ENCODE data around the gene NUDT1.
A peak's percentile ranks its signal among the peaks of the same experiment; 100 is the strongest.

Gene NUDT1

DNA sequence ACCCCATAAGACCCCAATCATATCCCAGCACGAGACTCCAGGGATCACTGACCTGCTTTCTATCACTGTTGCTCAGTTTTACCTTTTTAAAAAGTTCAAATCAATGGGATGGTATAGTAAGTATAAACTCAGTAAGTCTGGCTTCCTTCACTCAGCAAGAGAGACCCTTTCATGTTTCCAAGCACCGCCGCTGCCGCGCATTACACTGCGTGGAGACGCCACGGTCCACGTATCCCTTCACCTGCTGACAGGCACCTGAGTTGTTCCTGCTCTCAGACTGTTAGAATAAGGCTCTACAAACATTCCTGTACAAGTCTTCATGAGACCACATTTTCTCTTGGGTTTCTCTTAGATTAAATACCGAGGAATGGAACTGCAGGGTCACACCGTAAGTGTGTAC is 37.6 kb upstream of the NUDT1 start:
- FAIRE-seq (no peak), DNase-seq (ENCODE audit: insufficient read length, low spot score) (no peak)
- TF ChIP-seq TAF1 (IDR thresholded peaks at IDR 0.05; ENCODE audit: low read depth, low read length) (no peak), SPI1 (IDR thresholded peaks at IDR 0.05; ENCODE audit: low read depth, low read length) (no peak), POLR2AphosphoS5 (IDR thresholded peaks at IDR 0.05; ENCODE audit: low read depth, low read length) (no peak), POLR2A (IDR thresholded peaks at IDR 0.05; ENCODE audit: low read depth, low read length) (no peak), PAX5 (IDR thresholded peaks at IDR 0.05; ENCODE audit: insufficient read depth, low read length, severe bottlenecking) (no peak), POU2F2 (IDR thresholded peaks at IDR 0.05; ENCODE audit: low read depth, low read length) (no peak)

DNA sequence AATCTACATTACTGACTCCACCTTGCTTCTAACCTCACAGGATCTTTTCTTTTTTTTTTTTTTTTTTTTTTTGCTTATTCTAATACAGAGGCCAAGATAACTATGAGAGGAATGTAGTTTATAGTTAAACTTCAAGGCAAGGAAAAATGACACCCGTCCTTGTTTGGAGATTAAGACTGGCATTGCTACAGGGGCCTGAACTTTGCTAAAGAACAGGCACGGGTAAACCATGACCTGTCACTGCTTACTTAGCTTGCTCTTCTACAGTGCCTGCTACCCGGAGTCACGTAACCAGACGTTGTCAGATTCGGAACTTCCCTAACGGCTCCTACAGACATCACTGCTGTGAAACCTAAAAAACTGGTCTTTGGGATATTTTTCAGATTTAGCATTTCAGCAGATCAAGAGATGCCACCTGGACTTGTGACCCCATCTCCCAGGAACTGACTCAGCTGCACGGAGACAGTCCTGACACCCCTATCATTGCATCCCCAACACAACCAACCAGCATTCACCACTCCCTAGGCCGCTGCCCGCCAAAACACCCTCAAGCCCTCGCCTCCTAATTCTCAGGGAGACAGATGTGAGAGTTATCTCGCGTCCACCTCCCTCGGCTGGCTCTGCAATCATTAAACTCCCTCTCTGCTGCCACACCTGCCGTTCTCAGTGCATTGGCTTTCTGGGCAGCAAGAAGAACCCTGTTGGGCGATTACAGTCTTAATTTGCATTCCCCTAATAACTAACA is 36.8 kb upstream of the NUDT1 start:
- FAIRE-seq (no peak), DNase-seq (ENCODE audit: insufficient read length, low spot score) (no peak)
- TF ChIP-seq PAX5 (IDR thresholded peaks at IDR 0.05; ENCODE audit: insufficient read depth, low read length, severe bottlenecking): no peak
- no peak for TF ChIP-seq POU2F2 (IDR thresholded peaks at IDR 0.05; ENCODE audit: low read depth, low read length)
- TF ChIP-seq SPI1 (IDR thresholded peaks at IDR 0.05; ENCODE audit: low read depth, low read length): no peak

DNA sequence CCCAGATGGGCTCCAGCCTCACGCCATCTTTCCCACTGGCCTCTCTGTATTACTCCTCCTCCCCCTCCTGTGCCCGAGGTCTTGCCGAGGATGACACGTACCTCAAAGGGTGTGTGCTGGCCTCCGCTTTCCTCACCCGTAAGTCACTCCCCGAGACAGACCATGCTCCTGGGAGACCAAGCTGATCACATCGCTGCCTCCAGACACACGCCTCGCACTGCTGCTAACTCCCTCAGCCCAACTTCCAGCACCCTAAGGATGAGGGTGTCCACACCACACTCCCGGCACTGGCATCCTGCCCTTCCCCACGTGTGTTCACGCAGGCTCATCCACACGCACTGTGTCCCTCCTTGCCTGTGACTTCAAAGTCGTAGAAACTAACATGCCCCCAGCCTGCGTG is 33.3 kb upstream of the NUDT1 start:
- FAIRE-seq (no peak), DNase-seq (ENCODE audit: insufficient read length, low spot score) (no peak)
- no peak for TF ChIP-seq PAX5 (IDR thresholded peaks at IDR 0.05; ENCODE audit: insufficient read depth, low read length, severe bottlenecking)
- no peak for TF ChIP-seq SPI1 (IDR thresholded peaks at IDR 0.05; ENCODE audit: low read depth, low read length)
- no peak for TF ChIP-seq TAF1 (IDR thresholded peaks at IDR 0.05; ENCODE audit: low read depth, low read length)
- TF ChIP-seq POLR2AphosphoS5 (IDR thresholded peaks at IDR 0.05; ENCODE audit: low read depth, low read length): no peak
- no peak for TF ChIP-seq POU2F2 (IDR thresholded peaks at IDR 0.05; ENCODE audit: low read depth, low read length)
- no peak for TF ChIP-seq POLR2A (IDR thresholded peaks at IDR 0.05; ENCODE audit: low read depth, low read length)

DNA sequence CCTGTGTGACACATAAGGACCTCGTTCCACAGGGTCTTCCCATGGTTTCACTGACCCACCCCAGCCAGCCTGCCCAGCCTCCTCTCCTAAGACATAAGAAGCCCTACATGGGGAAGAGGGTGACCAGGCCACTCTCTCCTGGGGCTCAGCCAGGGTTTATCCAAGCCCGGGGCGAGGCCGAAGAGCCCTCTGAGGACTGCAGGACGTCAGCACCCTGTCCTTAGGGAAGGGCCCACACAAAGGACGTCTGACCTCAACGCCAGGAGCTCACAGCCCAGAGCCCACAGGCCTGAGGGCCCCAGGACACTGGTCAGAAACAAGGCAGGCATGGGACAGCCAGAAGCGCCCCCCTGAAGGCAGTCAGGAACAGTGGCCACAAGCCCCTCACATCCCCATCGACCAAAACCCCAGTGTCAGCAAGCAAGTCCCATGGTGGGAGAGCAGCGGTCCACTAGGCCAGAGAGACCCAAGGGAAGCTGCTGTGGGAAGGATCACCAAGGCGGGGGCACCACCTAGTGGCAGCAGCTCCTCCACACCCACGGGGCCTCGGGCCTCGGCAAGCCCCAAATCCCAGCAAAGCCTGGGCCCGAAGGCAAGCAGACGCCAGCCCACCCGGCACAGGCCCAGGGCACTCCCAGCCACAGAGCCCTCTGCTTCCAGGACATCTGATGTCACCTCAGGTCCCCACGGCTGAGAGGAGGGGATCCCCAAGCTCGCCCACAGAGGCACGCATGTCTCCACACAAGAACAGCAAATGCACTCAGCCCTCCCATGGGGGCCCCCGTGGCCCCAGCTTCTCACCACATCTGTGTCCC is 32.7 kb upstream of the NUDT1 start:
- peak; percentile 85 for DNase-seq (ENCODE audit: insufficient read length, low spot score)
- FAIRE-seq: peak; percentile 69
- TF ChIP-seq SPI1 (IDR thresholded peaks at IDR 0.05; ENCODE audit: low read depth, low read length): no peak
- no peak for TF ChIP-seq PAX5 (IDR thresholded peaks at IDR 0.05; ENCODE audit: insufficient read depth, low read length, severe bottlenecking)
- TF ChIP-seq POLR2AphosphoS5 (IDR thresholded peaks at IDR 0.05; ENCODE audit: low read depth, low read length): peak; percentile 30; the same call in 1 of the 2 replicates
- TF ChIP-seq POU2F2 (IDR thresholded peaks at IDR 0.05; ENCODE audit: low read depth, low read length): peak; percentile 51; the same call in 1 of the 2 replicates

DNA sequence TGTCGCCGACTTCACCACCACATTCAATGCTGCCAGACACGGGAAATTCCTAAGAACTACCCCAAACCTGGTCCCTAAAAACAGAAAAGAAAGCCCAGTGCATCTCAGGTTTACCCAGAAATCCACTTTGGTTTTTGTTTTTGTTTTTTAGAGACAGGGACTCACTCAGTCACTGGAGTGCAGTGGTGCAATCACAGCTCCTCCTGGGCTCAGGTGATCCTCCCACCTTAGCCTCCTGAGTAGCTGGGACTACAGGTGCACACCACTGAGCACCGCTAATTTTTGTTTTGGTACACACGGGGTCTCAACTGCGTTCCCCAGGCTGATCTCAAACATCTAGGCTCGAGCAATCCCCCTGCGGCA is 32.1 kb upstream of the NUDT1 start:
- DNase-seq (ENCODE audit: insufficient read length, low spot score): no peak
- FAIRE-seq: no peak
- no peak for TF ChIP-seq POLR2A (IDR thresholded peaks at IDR 0.05; ENCODE audit: low read depth, low read length)
- no peak for TF ChIP-seq PAX5 (IDR thresholded peaks at IDR 0.05; ENCODE audit: insufficient read depth, low read length, severe bottlenecking)
- no peak for TF ChIP-seq TAF1 (IDR thresholded peaks at IDR 0.05; ENCODE audit: low read depth, low read length)
- no peak for TF ChIP-seq POU2F2 (IDR thresholded peaks at IDR 0.05; ENCODE audit: low read depth, low read length)
- TF ChIP-seq POLR2AphosphoS5 (IDR thresholded peaks at IDR 0.05; ENCODE audit: low read depth, low read length): no peak
- TF ChIP-seq SPI1 (IDR thresholded peaks at IDR 0.05; ENCODE audit: low read depth, low read length): no peak

DNA sequence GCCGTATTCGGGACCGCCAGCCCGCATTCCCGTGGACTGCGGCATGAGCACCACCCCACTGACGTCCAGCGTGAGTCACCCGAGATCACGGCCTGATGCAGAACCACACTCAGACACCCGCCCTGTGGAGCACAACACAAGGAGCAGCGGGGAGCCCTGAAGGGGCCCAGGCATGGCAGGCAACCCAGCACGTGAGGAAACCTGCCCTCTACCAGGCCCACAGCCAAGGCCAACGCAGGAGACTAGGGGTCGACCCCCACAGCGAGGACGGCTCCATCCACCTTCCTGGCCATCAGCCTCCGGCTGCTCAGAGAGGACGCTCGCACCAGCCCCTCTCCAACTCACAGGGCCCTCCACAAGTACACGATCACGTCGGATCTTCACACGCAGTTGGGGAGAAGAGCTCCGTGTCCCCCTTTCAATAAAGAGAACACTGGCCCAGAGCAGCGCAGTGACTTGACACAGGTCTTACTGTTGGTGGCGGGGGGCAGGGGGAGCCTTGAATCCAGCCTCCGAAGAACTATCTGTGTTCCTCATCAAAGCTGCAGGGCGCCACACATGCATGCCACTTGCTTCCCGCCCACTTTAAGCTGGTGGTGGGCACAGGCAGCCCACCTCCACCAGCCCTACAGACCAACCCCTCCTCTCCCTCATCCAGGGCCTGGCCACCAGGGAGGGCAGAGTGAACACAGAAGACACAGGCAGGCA is 31.3 kb upstream of the NUDT1 start:
- TF ChIP-seq POU2F2 (IDR thresholded peaks at IDR 0.05; ENCODE audit: low read depth, low read length) (no peak), POLR2AphosphoS5 (IDR thresholded peaks at IDR 0.05; ENCODE audit: low read depth, low read length) (no peak)
- FAIRE-seq: no peak

DNA sequence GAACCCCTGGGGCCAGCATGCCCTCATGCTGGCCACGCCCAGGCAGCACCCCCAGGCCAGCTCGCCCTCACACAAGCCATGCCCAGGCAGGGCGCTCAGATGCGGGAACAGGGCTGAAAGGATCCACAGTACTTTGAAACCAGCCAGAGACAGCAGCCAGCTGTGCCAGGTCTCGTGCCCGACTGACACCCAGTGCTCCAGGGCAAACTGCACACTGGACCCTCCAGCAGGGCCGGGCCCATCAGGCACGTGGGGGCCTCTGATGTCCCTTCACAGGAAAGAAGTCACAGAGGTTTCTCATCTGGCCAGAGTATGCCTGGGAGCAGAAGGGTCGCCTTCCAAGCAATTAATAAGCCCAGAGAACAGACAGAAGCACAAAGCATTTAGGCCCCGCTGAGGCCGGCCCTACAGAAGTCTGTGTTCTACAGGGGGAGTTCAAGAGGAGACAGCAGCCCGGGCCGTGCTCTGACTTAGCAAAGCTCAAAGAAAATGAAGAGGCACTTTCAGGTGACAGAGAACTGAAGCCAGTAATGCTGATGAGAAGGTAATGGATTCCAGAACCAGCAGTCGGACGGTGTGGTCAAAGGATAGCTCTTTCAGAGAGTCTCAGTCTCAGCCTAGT is 30.7 kb upstream of the NUDT1 start:
- no peak for TF ChIP-seq PAX5 (IDR thresholded peaks at IDR 0.05; ENCODE audit: insufficient read depth, low read length, severe bottlenecking)
- no peak for TF ChIP-seq POLR2AphosphoS5 (IDR thresholded peaks at IDR 0.05; ENCODE audit: low read depth, low read length)
- TF ChIP-seq POLR2A (IDR thresholded peaks at IDR 0.05; ENCODE audit: low read depth, low read length): no peak
- TF ChIP-seq TAF1 (IDR thresholded peaks at IDR 0.05; ENCODE audit: low read depth, low read length): no peak
- no peak for TF ChIP-seq POU2F2 (IDR thresholded peaks at IDR 0.05; ENCODE audit: low read depth, low read length)
- no peak for TF ChIP-seq SPI1 (IDR thresholded peaks at IDR 0.05; ENCODE audit: low read depth, low read length)
- FAIRE-seq: no peak

More for the DNA sequence above, 31.3 kb upstream of the NUDT1 start:
- no peak for DNase-seq (ENCODE audit: insufficient read length, low spot score)

DNA sequence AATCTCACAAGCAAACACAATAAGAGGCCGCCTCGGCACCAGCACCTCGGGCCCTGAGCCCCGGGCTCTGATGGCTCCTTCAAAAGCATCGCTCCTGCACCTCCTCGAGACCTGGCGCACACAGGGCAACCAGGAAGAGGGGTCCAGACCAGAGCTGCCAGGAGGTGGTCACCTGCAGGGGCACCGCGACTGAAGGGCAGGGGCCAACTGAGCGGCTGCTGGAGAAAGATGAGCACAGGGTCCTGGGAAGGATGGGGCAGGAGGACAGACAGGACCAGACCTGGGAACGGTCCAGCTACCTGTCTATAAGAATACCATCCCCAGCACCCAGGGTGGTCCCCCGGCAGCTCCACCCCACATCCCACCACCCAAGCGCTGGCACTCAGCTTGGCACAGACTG is 30.1 kb upstream of the NUDT1 start:
- TF ChIP-seq TAF1 (IDR thresholded peaks at IDR 0.05; ENCODE audit: low read depth, low read length) (no peak), SPI1 (IDR thresholded peaks at IDR 0.05; ENCODE audit: low read depth, low read length) (no peak), POU2F2 (IDR thresholded peaks at IDR 0.05; ENCODE audit: low read depth, low read length) (no peak), PAX5 (IDR thresholded peaks at IDR 0.05; ENCODE audit: insufficient read depth, low read length, severe bottlenecking) (no peak), POLR2A (IDR thresholded peaks at IDR 0.05; ENCODE audit: low read depth, low read length) (no peak), POLR2AphosphoS5 (IDR thresholded peaks at IDR 0.05; ENCODE audit: low read depth, low read length) (no peak)
- FAIRE-seq: no peak
- no peak for DNase-seq (ENCODE audit: insufficient read length, low spot score)

More for the DNA sequence above, 30.7 kb upstream of the NUDT1 start:
- DNase-seq (ENCODE audit: insufficient read length, low spot score): no peak

DNA sequence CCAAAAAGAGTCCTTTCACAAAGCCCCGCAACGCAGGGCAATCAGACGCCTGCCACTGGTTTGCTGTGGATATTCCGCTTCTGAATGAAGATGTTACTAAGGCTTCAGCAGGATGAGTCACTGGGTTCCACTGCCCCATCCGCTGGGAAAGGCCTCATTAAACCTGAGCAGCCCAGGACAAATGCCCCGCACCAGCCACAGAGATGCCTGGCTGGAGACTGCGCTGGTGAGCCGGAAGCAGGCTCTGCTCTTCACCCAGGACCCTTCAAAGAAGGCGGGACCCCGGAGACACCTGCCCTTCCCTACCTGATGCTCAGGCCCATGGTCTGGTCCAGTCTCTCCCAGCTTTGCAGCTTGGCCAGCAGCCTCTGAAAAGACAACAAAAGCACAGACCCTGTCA is 29.1 kb upstream of the NUDT1 start:
- DNase-seq (ENCODE audit: insufficient read length, low spot score) (no peak), FAIRE-seq (no peak)
- TF ChIP-seq TAF1 (IDR thresholded peaks at IDR 0.05; ENCODE audit: low read depth, low read length) (no peak), POLR2AphosphoS5 (IDR thresholded peaks at IDR 0.05; ENCODE audit: low read depth, low read length) (no peak), SPI1 (IDR thresholded peaks at IDR 0.05; ENCODE audit: low read depth, low read length) (no peak), PAX5 (IDR thresholded peaks at IDR 0.05; ENCODE audit: insufficient read depth, low read length, severe bottlenecking) (no peak), POU2F2 (IDR thresholded peaks at IDR 0.05; ENCODE audit: low read depth, low read length) (no peak), POLR2A (IDR thresholded peaks at IDR 0.05; ENCODE audit: low read depth, low read length) (no peak)

Data from GM12891 (cell line).